Endothelial cell of umbilical vein (primary cell): ENCODE results near the gene FAM193A.

Experiments
- CTCF ChIP-seq, 2 donors: IDR thresholded peaks; 1 replicate in 1 of 2; 2 replicates in 1 of 2; pipeline ENCODE4 v1.5.1; 2011; ENCODE audit warnings: low read length in 2 of 2, mild to moderate bottlenecking in 2 of 2, moderate library complexity in 2 of 2, control low read depth in 1 of 2, inconsistent platforms in 1 of 2, low read depth in 1 of 2; ENCODE audit not compliant: insufficient read depth in 1 of 2; ENCODE audit errors: extremely low read depth in 1 of 2
- EZH2 ChIP-seq: IDR thresholded peaks from 2 replicates; pipeline ENCODE4 v1.6.1; 2012; ENCODE audit warnings: borderline replicate concordance, low read depth, mild to moderate bottlenecking, moderate library complexity, low read length, inconsistent platforms; ENCODE audit not compliant: severe bottlenecking
- FOS ChIP-seq: IDR thresholded peaks from 2 replicates; pipeline ENCODE4 v1.6.1; 2011; ENCODE audit warnings: mild to moderate bottlenecking, low read length, moderate library complexity, borderline replicate concordance; ENCODE audit not compliant: insufficient read depth
- GATA2 ChIP-seq: IDR thresholded peaks from 2 replicates; pipeline ENCODE4 v1.7.0; 2011; ENCODE audit warnings: low read depth, mild to moderate bottlenecking, moderate library complexity, mixed read lengths, low read length; ENCODE audit not compliant: insufficient read length, insufficient read depth
- JUN ChIP-seq: IDR thresholded peaks from 2 replicates; pipeline ENCODE4 v1.6.1; 2011; ENCODE audit warnings: borderline replicate concordance, low read depth; ENCODE audit not compliant: insufficient read length, insufficient read depth
- MAX ChIP-seq: IDR thresholded peaks from 2 replicates; pipeline ENCODE4 v1.6.1; 2011; ENCODE audit not compliant: insufficient read depth, insufficient read length
- MYC ChIP-seq: IDR thresholded peaks from one replicate; pipeline ENCODE4 v1.6.1; 2011; ENCODE audit warnings: mild to moderate bottlenecking, low read depth, low read length
- POLR2A ChIP-seq: IDR thresholded peaks from 2 replicates; pipeline ENCODE4 v1.6.1; 2012; ENCODE audit warnings: low read depth, mild to moderate bottlenecking, control low read depth, low read length
- POLR2AphosphoS5 ChIP-seq: IDR thresholded peaks from 2 replicates; pipeline ENCODE4 v1.6.1; 2012; ENCODE audit warnings: low read depth, mild to moderate bottlenecking, control low read depth, low read length, moderate library complexity; ENCODE audit not compliant: insufficient read depth

- no peak for TF ChIP-seq CTCF (IDR thresholded peaks at IDR 0.05; ENCODE audit: extremely low read depth in 1 of 2, insufficient read depth in 1 of 2, low read depth in 1 of 2, low read length in 2 of 2)
- no peak for TF ChIP-seq EZH2
- TF ChIP-seq POLR2A, result no peak
- TF ChIP-seq POLR2AphosphoS5, result no peak
- TF ChIP-seq MAX, result no peak
- TF ChIP-seq MYC, result no peak
- no peak for TF ChIP-seq JUN
- TF ChIP-seq FOS, result no peak
- no peak for TF ChIP-seq GATA2
Measured at GRCh38 chr4:2733001-2733843, 196.8 kb downstream of the FAM193A start.
